PC-3 (cell line): ENCODE results near the gene CLECL1. TPM values are rescaled to one million over a fixed set of nuclear protein-coding genes. Genes with fewer than 3 reads are reported as not detected.
"Not testable (repeated sequence)": the region's sequence is repeated elsewhere in the genome, so short reads cannot be mapped to it uniquely, and the experiment has no call there.

Experiments
- ATAC-seq: fragments of 200-7000 bp; cut with Tn5 transposase; 2 replicates; pipeline ENCODE4 v1.9.1; 2020; ENCODE audit warnings: mild to moderate bottlenecking, moderate library complexity
- BruUV-seq: library from RNA; stranded (reverse); fragments of 400-500 nt; replicated peaks from 2 replicates; lab custom pipeline; 2021; lab: Mats Ljungman, UMichigan
- CTCF ChIA-PET: fragments of 300-600 bp; sonication (Branson Sonifier 250); formaldehyde crosslinking; loops from one replicate; lab custom pipeline; 2022; ENCODE audit warnings: antibody characterized with exemption; lab: Charles Lee
- POLR2A ChIA-PET: fragments of 300-600 bp; sonication (Branson Sonifier 250); formaldehyde crosslinking; loops from one replicate; lab custom pipeline; 2022; ENCODE audit warnings: antibody characterized with exemption; ENCODE audit not compliant: unreplicated experiment; lab: Charles Lee
- DNase-seq: peaks from one replicate; pipeline ENCODE4 v3.0.0-alpha.2; 2015
- H2AFZ ChIP-seq: fragments of 300-600 bp; sonication (generic); 2 replicates; pipeline ENCODE4 v1.6.0; 2016; ENCODE audit warnings: antibody characterized with exemption, low read length
- H3F3A ChIP-seq: fragments of 300-600 bp; sonication (generic); one replicate; pipeline ENCODE4 v1.6.0; 2017; ENCODE audit warnings: antibody characterized with exemption, low read length, control low read depth, mild to moderate bottlenecking; ENCODE audit not compliant: unreplicated experiment
- H3K27ac ChIP-seq: fragments of 300-600 bp; sonication (generic); 2 replicates; pipeline ENCODE4 v1.5.1; 2016; ENCODE audit warnings: mild to moderate bottlenecking, low read length
- H3K27me3 ChIP-seq: fragments of 300-600 bp; sonication (generic); 2 replicates; pipeline ENCODE4 v1.6.1; 2016; ENCODE audit warnings: low read length, mixed read lengths
- H3K36me3 ChIP-seq: fragments of 300-600 bp; sonication (generic); 2 replicates; pipeline ENCODE4 v1.6.1; 2016; ENCODE audit warnings: low read depth, mixed run types, low read length, mixed read lengths
- H3K4me1 ChIP-seq: fragments of 300-600 bp; sonication (generic); 2 replicates; pipeline ENCODE4 v1.5.1; 2016; ENCODE audit warnings: low read length; ENCODE audit not compliant: insufficient read depth
- H3K4me2 ChIP-seq: fragments of 300-600 bp; sonication (generic); 2 replicates; pipeline ENCODE4 v1.6.0; 2016; ENCODE audit warnings: low read length
- H3K4me3 ChIP-seq: fragments of 300-600 bp; sonication (generic); 2 replicates; pipeline ENCODE4 v1.5.1; 2016; ENCODE audit warnings: mild to moderate bottlenecking, low read length, mixed read lengths
- H3K79me2 ChIP-seq: fragments of 300-600 bp; sonication (generic); 2 replicates; pipeline ENCODE4 v1.6.1; 2017; ENCODE audit warnings: low read length, mixed read lengths
- H3K9ac ChIP-seq: fragments of 300-600 bp; sonication (generic); 2 replicates; pipeline ENCODE4 v1.6.0; 2016; ENCODE audit warnings: mild to moderate bottlenecking, low read length
- H3K9me2 ChIP-seq: fragments of 300-600 bp; sonication (generic); replicated peaks from 2 replicates; pipeline ENCODE4 v1.6.1; 2016; ENCODE audit warnings: mixed run types, low read length, mixed read lengths
- H3K9me3 ChIP-seq: fragments of 300-600 bp; sonication (generic); 2 replicates; pipeline ENCODE4 v1.6.1; 2016; ENCODE audit warnings: low read length, mixed read lengths
- H4K20me1 ChIP-seq: fragments of 300-600 bp; sonication (generic); 2 replicates; pipeline ENCODE4 v1.6.1; 2016; ENCODE audit warnings: low read length, mixed read lengths
- CTCF ChIP-seq: fragments of 300-600 bp; sonication (generic); conservative IDR thresholded peaks from 2 replicates; pipeline ENCODE4 v1.5.1; 2017; ENCODE audit warnings: antibody characterized with exemption, low read depth, mild to moderate bottlenecking, low read length
- EZH2 ChIP-seq: fragments of 300-600 bp; sonication (generic); IDR thresholded peaks from one replicate; pipeline ENCODE4 v1.6.1; 2017; ENCODE audit warnings: antibody characterized with exemption, mild to moderate bottlenecking, low read length; ENCODE audit not compliant: unreplicated experiment
- EZH2phosphoT487 ChIP-seq: fragments of 300-600 bp; sonication (generic); IDR thresholded peaks from 2 replicates; pipeline ENCODE4 v1.6.1; 2018; ENCODE audit warnings: mild to moderate bottlenecking, antibody characterized with exemption, low read length, borderline replicate concordance
- intact Hi-C: fragments of 100-400 bp; cut with micrococcal nuclease; formaldehyde crosslinking; loops from 2 replicates; pipeline ENCODE4 v1.9.0; 2023
- total RNA-seq: library from RNA; depleted of rRNA; stranded (reverse); fragments of >200 nt; gene quantifications from 2 replicates; pipeline ENCODE4 v1.2.3, GENCODE V29; 2014

CLECL1 gene
- total RNA-seq, 1 experiment from 2014 or later: not detected

GRCh38 chr12:9692909-9693308 is 40.0 kb downstream of the CLECL1 start:
- CTCF ChIA-PET: no interaction called here
- H4K20me1 ChIP-seq: no peaks in the 10 kb centered on the region
- no peaks in the 10 kb centered on the region for H3K27me3 ChIP-seq
- TF ChIP-seq CTCF (no peak), EZH2 (no peak), EZH2phosphoT487 (no peak)
- H3K9me2 ChIP-seq: no peaks in the 10 kb centered on the region
- H3K9me3 ChIP-seq: no peaks in the 10 kb centered on the region
- H3K27ac ChIP-seq: no peak overlapping the region
- no peak overlapping the region for H3K4me3 ChIP-seq
- BruUV-seq: no TSS peak
- H3K36me3 ChIP-seq: no peaks in the 10 kb centered on the region
- POLR2A ChIA-PET: no interaction called here
- no peak overlapping the region for H3K4me2 ChIP-seq
- H3K9ac ChIP-seq: no peak overlapping the region
- H3K79me2 ChIP-seq: no peaks in the 10 kb centered on the region
- H2AFZ ChIP-seq: no peak overlapping the region
- no peaks in the 10 kb centered on the region for H3K4me1 ChIP-seq
- no peak for ATAC-seq
- intact Hi-C loops: no loop called here
- DNase-seq: no peak
- no peaks in the 10 kb centered on the region for H3F3A ChIP-seq

DNA sequence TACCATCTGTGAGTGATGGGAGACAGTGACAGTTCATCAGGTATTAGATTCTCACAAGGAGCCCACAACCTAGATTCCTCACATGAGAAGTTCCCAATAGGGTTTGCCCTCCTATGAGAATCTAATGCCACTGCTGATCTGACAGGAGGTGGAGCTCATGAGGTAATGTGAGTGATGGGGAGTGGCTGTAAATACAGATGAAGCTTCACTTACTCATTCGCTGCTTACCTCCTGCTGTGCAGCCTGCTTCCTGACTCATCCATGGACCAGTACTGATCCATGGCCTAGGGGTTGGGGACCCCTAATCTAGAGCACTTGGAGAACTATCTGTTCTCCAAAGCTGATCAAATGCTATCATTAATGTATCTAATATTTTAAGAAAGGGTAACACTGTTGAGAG is 45.7 kb downstream of the CLECL1 start:
- no peaks in the 10 kb centered on the region for H3K36me3 ChIP-seq
- H3F3A ChIP-seq: no peaks in the 10 kb centered on the region
- H3K27ac ChIP-seq: no peak overlapping the region
- peak; percentile 83; the same call in 1 of the 2 replicates for ATAC-seq
- H3K79me2 ChIP-seq: no peaks in the 10 kb centered on the region
- H3K4me1 ChIP-seq: peaks cover 6% of the 10 kb centered on the region; the same call in 1 of the 2 replicates
- DNase-seq: peak; percentile 69
- H4K20me1 ChIP-seq: no peaks in the 10 kb centered on the region
- H2AFZ ChIP-seq: no peak overlapping the region
- H3K27me3 ChIP-seq: no peaks in the 10 kb centered on the region
- ChIA-PET CTCF (no interaction called here), POLR2A (interaction anchor here (0.7 kb wide), 1 partner anchor 40 kb away, joined by 5 read pairs; no protein-coding TSS in a partner anchor)
- H3K4me3 ChIP-seq: no peak overlapping the region
- H3K4me2 ChIP-seq: no peak overlapping the region
- no TSS peak for BruUV-seq
- intact Hi-C loops: no loop called here
- TF ChIP-seq EZH2phosphoT487: no peak
- no peak for TF ChIP-seq CTCF
- no peak for TF ChIP-seq EZH2
- no peaks in the 10 kb centered on the region for H3K9me3 ChIP-seq
- H3K9ac ChIP-seq: no peak overlapping the region
- H3K9me2 ChIP-seq: no peaks in the 10 kb centered on the region

DNA sequence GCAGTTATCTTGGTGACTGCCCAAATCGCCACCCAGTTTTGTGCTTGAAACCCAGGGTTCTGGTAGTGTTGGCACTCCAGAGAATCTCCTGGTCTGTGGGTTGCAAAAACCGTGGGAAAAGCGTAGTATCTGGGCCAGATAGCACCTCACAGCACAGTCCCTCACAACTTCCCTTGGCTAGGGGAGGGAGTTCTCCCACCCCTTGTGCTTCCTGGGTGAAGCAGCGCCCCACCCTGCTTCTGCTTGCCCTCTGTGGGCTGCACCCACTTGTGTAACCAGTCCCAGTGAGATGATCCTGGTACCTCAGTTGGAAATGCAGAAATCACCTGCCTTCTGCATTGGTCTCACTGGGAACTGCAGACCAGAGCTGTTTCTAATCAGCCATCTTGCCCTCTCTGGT is 47.0 kb downstream of the CLECL1 start:
- Histone ChIP-seq H3K4me3 (no peak overlapping the region), H3K9ac (no peak overlapping the region), H3F3A (no peaks in the 10 kb centered on the region), H3K79me2 (no peaks in the 10 kb centered on the region), H3K4me1 (peaks cover 6% of the 10 kb centered on the region; the same call in 1 of the 2 replicates), H3K36me3 (no peaks in the 10 kb centered on the region), H3K4me2 (no peak overlapping the region), H3K9me3 (no peaks in the 10 kb centered on the region), H4K20me1 (no peaks in the 10 kb centered on the region), H3K9me2 (no peaks in the 10 kb centered on the region), H3K27me3 (no peaks in the 10 kb centered on the region), H2AFZ (no peak overlapping the region), H3K27ac (no peak overlapping the region)
- intact Hi-C loops: no loop called here
- TF ChIP-seq CTCF (no peak), EZH2phosphoT487 (no peak), EZH2 (no peak)
- ChIA-PET POLR2A (no interaction called here), CTCF (no interaction called here)
- no TSS peak for BruUV-seq
- ATAC-seq (no peak), DNase-seq (no peak)

GRCh38 chr12:9685366-9685765 is 47.5 kb downstream of the CLECL1 start:
- H3K79me2 ChIP-seq, H4K20me1 ChIP-seq, H3K27me3 ChIP-seq, ATAC-seq, H3F3A ChIP-seq, POLR2A ChIA-PET, H3K4me1 ChIP-seq, H3K4me3 ChIP-seq, H3K9ac ChIP-seq, H3K9me3 ChIP-seq, DNase-seq, BruUV-seq, H3K27ac ChIP-seq, H3K4me2 ChIP-seq, CTCF ChIA-PET, H3K36me3 ChIP-seq, H3K9me2 ChIP-seq, intact Hi-C loops, H2AFZ ChIP-seq: not testable (repeated sequence)
